BJ (cell line): ENCODE results near the gene NANS. TPM values are rescaled to one million over a fixed set of nuclear protein-coding genes. Genes with fewer than 3 reads are reported as not detected.

Experiments used
- CTCF ChIA-PET: fragments of 350-600 bp; formaldehyde crosslinking; extraction: SDS; loops from one replicate; lab custom pipeline; 2021; ENCODE audit warnings: antibody characterized with exemption, inconsistent platforms; lab: Yijun Ruan, JAX
- POLR2A ChIA-PET: fragments of 300-600 bp; sonication (Branson Sonifier 250); formaldehyde crosslinking; extraction: SDS; loops from one replicate; lab custom pipeline; 2021; ENCODE audit warnings: antibody characterized with exemption; lab: Charles Lee
- DNase-seq: peaks from one replicate; pipeline ENCODE4 v3.0.0-alpha.2; 2011; ENCODE audit warnings: low read depth
- H3K27me3 ChIP-seq: 2 replicates; pipeline ENCODE4 v1.6.0; 2011; ENCODE audit warnings: low read length; ENCODE audit not compliant: control insufficient read depth, insufficient read depth
- H3K36me3 ChIP-seq: 2 replicates; pipeline ENCODE4 v1.5.1; 2011; ENCODE audit warnings: low read length; ENCODE audit not compliant: control insufficient read depth, insufficient read depth
- H3K4me3 ChIP-seq: 2 replicates; pipeline ENCODE4 v1.5.1; 2011; ENCODE audit warnings: low read depth, mild to moderate bottlenecking, control low read depth, low read length
- CTCF ChIP-seq: IDR thresholded peaks from 2 replicates; pipeline ENCODE4 v1.5.1; 2011; ENCODE audit warnings: low read depth, mild to moderate bottlenecking, control low read depth, inconsistent platforms, low read length, moderate library complexity; ENCODE audit not compliant: insufficient read depth
- polyA plus RNA-seq: library from polyadenylated mRNA; depleted of rRNA; stranded (reverse); fragments of >200 nt; gene quantifications from 2 replicates; pipeline ENCODE4 v1.2.3, GENCODE V29; 2011

Gene NANS
- polyA plus RNA-seq, 1 experiment: 142 TPM

GRCh38 chr9:98037357-98037756 is 19.2 kb upstream of the NANS start:
- Histone ChIP-seq H3K36me3 (no peaks in the 10 kb centered on the region), H3K4me3 (no peak overlapping the region), H3K27me3 (no peaks in the 10 kb centered on the region; the same call in 1 of the 2 replicates)
- POLR2A ChIA-PET: no interaction called here
- CTCF ChIA-PET: interaction anchor here (0.8 to 1.9 kb wide), 7 partner anchors 9 to 115 kb away, joined by 3 to 5 read pairs (median 3); partner anchors contain the start of gene TRMO
- DNase-seq: no peak
- no peak for TF ChIP-seq CTCF

GRCh38 chr9:98038958-98039357 is 17.6 kb upstream of the NANS start:
- no peaks in the 10 kb centered on the region; the same call in 1 of the 2 replicates for H3K27me3 ChIP-seq
- no peak overlapping the region for H3K4me3 ChIP-seq
- POLR2A ChIA-PET: no interaction called here
- DNase-seq: no peak
- no peak for TF ChIP-seq CTCF
- no peaks in the 10 kb centered on the region for H3K36me3 ChIP-seq
- CTCF ChIA-PET: interaction anchor here (1.2 kb wide), 1 partner anchor 32 kb away, joined by 3 read pairs; no protein-coding TSS in a partner anchor

DNA sequence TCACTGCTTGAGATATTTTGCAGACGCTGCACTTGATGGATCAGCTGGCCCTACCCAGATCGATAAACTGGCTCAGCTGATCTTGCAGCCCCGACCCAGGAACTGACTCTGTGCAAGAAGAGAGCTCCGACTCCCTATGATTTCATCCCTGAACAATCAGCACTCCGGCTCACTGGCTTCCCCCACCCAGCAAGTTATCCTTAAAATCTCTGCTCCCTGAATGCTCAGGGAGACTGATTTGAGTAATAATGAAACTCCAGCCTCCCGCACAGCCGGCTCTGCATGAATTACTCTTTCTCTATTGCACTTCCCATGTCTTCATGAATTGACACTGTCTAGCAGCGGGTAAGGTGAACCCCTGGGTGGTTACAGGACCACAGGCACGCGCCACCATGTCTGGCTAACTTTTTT is 16.9 kb upstream of the NANS start:
- CTCF ChIA-PET: interaction anchor here (1.2 kb wide), 1 partner anchor 33 kb away, joined by 3 read pairs; no protein-coding TSS in a partner anchor
- no peak for DNase-seq
- Histone ChIP-seq H3K27me3 (no peaks in the 10 kb centered on the region; the same call in 1 of the 2 replicates), H3K36me3 (no peaks in the 10 kb centered on the region), H3K4me3 (no peak overlapping the region)
- POLR2A ChIA-PET: no interaction called here
- no peak for TF ChIP-seq CTCF

DNA sequence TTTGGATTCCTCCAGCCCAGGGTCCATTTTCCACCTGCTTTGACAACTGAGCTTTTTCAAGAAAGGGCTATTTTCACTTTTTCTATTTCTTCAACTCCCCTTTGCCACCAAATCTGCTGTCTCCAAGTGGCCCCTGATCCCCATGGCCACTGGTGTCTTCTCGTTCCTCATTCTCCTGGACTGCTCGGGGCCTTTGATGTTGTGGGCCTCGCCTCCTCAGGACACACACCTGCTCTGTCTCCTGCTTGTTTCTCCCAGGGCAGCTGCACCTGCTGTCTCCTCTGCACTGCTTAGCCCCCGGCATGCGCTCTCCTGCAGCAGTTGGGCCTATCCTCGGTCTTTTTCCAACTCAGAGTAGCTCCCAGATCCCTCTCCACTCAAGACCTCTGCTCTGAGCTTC is 16.3 kb upstream of the NANS start:
- DNase-seq: no peak
- Histone ChIP-seq H3K4me3 (no peak overlapping the region), H3K36me3 (no peaks in the 10 kb centered on the region), H3K27me3 (no peaks in the 10 kb centered on the region; the same call in 1 of the 2 replicates)
- CTCF ChIA-PET: interaction anchor here (1.2 kb wide), 1 partner anchor 33 kb away, joined by 3 read pairs; no protein-coding TSS in a partner anchor
- no peak for TF ChIP-seq CTCF
- POLR2A ChIA-PET: no interaction called here

GRCh38 chr9:98043915-98044314 is 12.6 kb upstream of the NANS start:
- TF ChIP-seq CTCF: no peak
- H3K27me3 ChIP-seq: no peaks in the 10 kb centered on the region; the same call in 1 of the 2 replicates
- CTCF ChIA-PET: interaction anchor here (0.7 kb wide), 1 partner anchor 279 kb away, joined by 3 read pairs; no protein-coding TSS in a partner anchor
- H3K36me3 ChIP-seq: no peaks in the 10 kb centered on the region
- H3K4me3 ChIP-seq: no peak overlapping the region
- POLR2A ChIA-PET: no interaction called here
- DNase-seq: no peak
